NCI-H510A treated with DMSO at 0.1 percent for 48 hours (cell line): ENCODE measurements around the gene ADAMTS17.

ENCODE experiments used
- DNase-seq: peaks from one replicate; lab custom pipeline; 2025; lab: John Stamatoyannopoulos, UW

Gene ADAMTS17

GRCh38 chr15:100224206-100225185 is 117.3 kb downstream of the ADAMTS17 start:
- no peak for DNase-seq

- DNase-seq, result no peak
These were observed 119.4 kb downstream of the ADAMTS17 start for GRCh38 chr15:100222349-100222715.

DNA sequence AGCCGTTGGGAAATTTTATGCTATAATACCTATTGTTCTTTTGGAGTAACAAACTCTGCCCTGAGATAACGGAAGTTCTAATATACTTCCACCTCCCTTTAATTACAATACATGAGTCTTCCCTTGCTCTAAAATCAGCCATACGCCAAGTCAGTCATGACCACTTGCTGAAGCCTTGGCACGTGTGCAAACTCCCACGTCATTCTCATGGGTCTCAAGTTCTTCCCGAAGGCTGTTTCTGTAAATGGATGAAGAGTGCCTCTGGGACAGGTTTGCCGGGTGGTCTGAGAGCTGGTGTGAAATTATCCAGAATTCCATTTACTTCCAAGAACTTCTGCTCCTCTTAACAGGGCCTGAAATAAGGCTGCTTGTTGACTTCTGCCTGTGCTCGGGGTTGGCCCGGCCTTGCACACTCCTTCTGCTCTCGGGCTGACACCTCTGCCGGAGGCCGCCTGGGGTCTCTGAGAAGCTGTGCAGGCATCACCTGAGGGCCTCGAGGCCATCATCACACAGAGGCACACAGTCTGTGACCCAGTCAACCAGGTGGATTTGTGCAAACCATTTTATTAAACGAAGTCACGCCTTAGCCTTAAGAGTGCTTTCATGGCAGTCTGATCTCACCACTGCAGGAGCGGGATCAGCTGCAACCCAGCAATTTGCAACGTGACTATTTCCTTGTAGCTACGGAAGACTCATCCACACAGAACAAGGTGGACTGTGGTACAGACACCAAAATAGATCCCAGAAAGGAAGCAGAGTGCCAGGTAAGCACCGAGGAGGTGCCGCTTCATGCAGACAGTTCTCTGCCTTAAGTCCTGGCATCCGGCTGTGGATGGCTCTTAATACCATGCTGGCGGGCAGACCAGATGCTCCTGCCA is 120.1 kb downstream of the ADAMTS17 start:
- DNase-seq, result no peak

DNA sequence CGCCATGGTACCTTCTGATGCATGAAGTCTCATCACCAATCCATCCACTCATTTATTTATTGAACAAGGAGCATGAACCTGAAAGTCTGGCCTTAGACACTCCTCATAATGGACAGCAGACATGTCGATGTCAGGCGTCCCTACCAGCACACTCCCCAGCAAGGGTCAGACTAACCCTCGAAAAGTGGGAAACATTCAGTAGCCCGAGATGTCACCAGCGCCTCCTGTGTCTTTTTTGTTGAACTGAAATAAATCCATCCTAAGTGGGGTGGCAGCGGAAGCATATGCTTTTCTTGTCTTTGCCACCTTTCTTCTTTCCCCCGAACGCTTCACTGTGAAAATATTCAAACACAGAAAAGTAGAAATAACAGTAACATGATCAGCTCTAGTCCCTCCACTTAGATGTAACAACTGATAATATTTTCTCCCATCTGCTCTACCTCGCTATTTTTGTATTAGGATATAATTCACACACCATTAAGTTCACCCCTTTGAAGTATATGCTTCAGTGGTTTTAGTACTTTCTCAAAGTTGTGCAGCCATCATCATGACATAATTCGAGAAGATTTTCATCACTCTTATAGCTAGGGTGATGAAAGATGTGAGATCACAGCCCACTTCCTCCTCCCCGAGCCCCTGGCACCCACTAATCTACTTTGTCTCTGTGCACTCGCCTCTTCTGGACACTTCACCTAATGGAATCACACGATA is 121.6 kb downstream of the ADAMTS17 start:
- no peak for DNase-seq

DNA sequence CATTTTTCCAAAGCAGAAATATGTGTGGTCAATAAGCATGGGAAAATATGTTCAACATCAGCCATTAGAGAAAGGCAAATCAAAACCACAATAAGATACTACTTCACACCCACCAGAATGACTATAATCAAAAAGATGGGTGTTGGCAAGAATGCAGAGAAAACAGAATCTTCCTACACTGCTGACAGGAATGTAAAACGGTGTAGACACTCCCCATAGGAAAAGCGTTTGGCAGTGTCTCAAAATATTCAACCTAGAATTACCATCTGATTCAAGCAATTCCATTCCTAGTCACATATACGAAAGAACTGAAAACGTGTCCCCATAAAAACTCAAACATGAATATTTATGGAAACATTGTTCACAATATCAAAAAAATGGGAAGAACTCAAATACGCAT is 123.3 kb downstream of the ADAMTS17 start:
- no peak for DNase-seq

GRCh38 chr15:100216182-100216581 is 125.6 kb downstream of the ADAMTS17 start:
- no peak for DNase-seq

DNA sequence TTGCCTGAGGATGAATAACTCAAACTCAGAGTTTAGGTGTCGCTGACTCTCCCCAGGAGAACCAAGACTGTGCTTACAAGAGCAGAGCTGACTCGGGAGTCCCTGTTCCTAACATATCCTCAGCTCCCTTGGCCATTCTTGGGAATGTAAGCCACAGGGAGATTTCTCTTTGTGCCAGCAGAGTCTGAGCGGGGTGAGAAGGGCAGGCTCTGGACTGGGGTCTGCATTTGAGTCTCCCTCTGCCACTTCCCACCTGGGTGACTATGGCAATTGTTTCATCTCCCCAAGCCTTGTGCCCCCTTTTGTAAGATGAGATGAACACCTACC is 126.0 kb downstream of the ADAMTS17 start:
- DNase-seq, result no peak

DNA sequence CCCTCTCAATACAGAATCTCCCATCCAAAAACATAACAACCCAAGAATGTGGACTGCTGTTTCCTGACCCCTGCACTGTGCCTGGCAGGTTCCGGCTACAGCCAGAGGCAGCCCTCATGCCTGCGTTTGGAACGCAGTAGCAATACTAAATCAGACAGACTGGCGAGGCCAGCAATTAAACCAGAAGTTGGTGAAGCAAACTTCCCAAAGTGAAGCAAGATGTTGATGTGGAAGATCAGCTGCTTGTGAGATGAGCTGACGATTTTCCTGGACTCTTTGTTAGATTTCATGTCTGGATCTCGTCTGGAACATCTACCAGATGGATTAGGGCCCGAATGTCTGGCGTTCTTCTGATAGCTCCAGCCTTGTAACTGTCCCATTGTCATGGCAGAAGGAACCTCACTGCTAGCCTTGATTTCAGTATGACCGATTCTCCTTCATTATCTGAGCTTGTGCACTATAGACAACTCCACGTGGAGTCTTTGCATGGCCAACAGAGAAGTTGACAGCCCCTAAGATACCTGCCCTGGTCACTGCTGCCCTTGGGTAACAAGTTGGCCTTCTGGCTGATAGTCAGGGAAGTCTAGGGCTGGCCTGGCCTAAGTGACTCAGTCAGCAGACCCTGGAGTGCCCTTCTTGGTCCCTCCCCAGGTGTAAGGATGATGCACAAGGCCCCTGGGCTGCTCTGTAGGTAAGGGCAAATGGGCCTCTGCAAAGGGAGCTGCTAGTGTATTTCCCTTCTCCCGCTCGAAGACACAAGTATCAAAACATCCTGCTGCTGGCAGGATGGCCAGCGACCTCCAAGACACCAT is 126.5 kb downstream of the ADAMTS17 start:
- no peak for DNase-seq

GRCh38 chr15:100211855-100212850 is 129.6 kb downstream of the ADAMTS17 start:
- no peak for DNase-seq

DNA sequence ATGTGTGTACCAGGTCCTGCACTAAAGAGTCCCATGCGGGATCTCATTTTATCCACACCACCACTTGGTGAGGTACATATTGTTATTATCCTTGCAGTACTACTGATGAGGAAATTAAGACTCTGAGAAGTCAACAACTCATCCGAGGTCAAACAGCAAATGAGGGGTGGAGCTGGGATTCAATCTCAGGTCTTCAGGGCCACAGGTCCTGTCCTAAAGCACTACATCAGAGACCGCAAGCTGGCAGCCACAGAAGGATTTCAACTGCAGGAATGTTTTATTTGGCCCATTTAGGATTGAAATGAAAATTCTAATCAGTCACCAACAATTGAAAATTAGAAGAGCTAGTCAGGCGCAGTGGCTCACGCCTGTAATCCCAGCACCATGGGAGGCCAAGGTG is 131.4 kb downstream of the ADAMTS17 start:
- DNase-seq, result no peak

- DNase-seq, result no peak
These were observed 132.7 kb downstream of the ADAMTS17 start for GRCh38 chr15:100208921-100209603.

DNA sequence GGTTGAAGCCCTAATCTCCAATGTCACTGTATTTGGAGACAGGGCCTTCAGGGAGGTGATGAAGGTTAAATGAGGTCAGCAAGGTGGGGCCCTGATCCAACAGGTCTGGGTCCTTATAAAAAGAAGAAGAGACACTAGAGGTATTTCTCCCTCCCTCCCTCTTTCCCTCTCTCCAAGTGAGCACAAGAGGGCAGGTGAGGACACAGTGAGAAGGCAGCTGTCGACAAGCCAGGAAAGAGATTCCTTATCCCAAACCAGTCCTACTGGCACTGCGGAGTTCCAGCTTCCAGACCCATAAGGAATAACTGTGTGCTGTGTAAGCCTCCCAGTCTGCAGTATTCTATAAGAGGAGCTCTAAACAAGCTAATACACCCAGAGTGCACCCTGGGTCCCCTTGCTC is 134.7 kb downstream of the ADAMTS17 start:
- DNase-seq, result no peak

DNA sequence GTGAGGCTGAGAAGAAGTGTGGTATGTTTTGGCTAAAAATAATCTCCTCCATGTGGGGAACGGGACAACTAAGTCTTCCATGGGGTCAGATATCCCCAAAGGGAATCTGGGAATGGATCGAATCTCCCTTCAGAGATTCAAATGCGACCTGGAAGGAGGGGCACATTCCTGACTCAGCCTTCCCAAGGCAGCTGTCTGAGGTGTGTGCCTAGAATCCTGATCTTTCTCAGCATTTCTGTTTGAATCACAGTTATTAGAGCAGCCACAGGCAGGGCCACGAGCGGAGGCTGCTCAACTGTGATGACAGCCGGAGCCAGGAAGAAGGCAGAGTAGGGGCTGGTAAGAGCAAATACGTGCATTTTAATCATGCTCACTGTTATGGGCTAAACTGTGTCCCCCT is 135.1 kb downstream of the ADAMTS17 start:
- no peak for DNase-seq

- no peak for DNase-seq
These were observed 136.1 kb downstream of the ADAMTS17 start for GRCh38 chr15:100205549-100206295.

- DNase-seq, result no peak
These were observed 137.0 kb downstream of the ADAMTS17 start for GRCh38 chr15:100204771-100205170.

DNA sequence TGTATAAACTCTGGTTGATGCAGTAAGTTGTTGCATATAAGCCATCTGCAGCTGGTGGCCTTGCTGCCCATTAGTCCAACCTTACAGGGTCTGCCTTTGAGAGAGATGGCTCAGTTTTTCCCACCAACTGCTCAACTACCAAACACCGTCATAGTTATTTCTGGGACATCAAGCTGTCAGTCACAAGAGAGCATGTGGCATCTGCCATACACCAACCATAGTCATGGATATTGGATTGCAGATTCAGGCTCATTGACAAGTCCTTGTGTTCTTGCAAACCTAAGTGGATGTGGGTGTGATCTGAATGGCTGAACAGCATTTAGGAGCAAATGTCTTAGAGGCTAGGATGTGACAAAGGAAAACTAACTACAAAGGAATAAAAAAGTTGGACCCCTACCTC is 137.6 kb downstream of the ADAMTS17 start:
- no peak for DNase-seq

- DNase-seq, result no peak
These were observed 139.3 kb downstream of the ADAMTS17 start for GRCh38 chr15:100202309-100202960.
